Measurements from ENCODE around the gene SNTG2.
"Not testable (repeated sequence)": the region's sequence is repeated elsewhere in the genome, so short reads cannot be mapped to it uniquely, and the experiment has no call there.

Gene SNTG2

GRCh38 chr2:1101011-1101782 is 150.5 kb downstream of the SNTG2 start:
- Histone ChIP-seq H3K4me3 (ENCODE audit: low read length in 2 of 2) (no peak overlapping the region), H3K27ac (ENCODE audit: low read depth in 2 of 2, low read length in 2 of 2) (no peak overlapping the region), H3K36me3 (ENCODE audit: control insufficient read depth in 2 of 2, insufficient read depth in 2 of 2, low read length in 2 of 2) (no peaks in the 10 kb centered on the region), H3K27me3 (ENCODE audit: control insufficient read depth in 2 of 2, insufficient read depth in 2 of 2, low read length in 2 of 2) (no peaks in the 10 kb centered on the region), H3K9me3 (ENCODE audit: control insufficient read depth in 2 of 2, low read length in 2 of 2) (no peaks in the 10 kb centered on the region), H3K4me1 (ENCODE audit: control insufficient read depth in 2 of 2, insufficient read depth in 2 of 2, low read length in 2 of 2) (no peaks in the 10 kb centered on the region), H3K9ac (ENCODE audit: low read depth in 1 of 2, low read length in 2 of 2) (no peak overlapping the region)

GRCh38 chr2:1101982-1102590 is 151.4 kb downstream of the SNTG2 start:
- Histone ChIP-seq H3K27ac (ENCODE audit: low read depth in 2 of 2, low read length in 2 of 2) (no peak overlapping the region), H3K27me3 (ENCODE audit: control insufficient read depth in 2 of 2, insufficient read depth in 2 of 2, low read length in 2 of 2) (no peaks in the 10 kb centered on the region), H3K4me3 (ENCODE audit: low read length in 2 of 2) (no peak overlapping the region), H3K9me3 (ENCODE audit: control insufficient read depth in 2 of 2, low read length in 2 of 2) (no peaks in the 10 kb centered on the region), H3K36me3 (ENCODE audit: control insufficient read depth in 2 of 2, insufficient read depth in 2 of 2, low read length in 2 of 2) (no peaks in the 10 kb centered on the region), H3K9ac (ENCODE audit: low read depth in 1 of 2, low read length in 2 of 2) (no peak overlapping the region), H3K4me1 (ENCODE audit: control insufficient read depth in 2 of 2, insufficient read depth in 2 of 2, low read length in 2 of 2) (no peaks in the 10 kb centered on the region)

DNA sequence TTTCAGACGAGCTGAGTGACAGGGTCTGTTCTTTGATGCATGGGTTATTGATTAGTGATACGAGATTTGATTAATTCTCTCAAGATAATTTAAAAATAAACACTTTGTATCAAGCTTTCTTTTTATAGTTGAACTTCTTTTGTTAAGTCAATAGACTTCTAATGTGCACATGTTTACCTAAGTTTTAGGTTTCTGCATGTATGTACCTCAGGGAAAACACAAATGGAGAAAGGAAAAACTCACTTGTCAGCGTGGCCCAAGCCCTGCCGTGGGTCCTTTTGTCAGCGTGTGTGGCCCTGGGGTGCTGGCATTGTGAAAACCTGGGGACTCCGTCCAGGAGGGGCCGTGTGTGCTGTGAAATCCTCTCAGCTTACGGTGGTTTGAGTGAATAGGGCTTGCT is 153.7 kb downstream of the SNTG2 start:
- no peaks in the 10 kb centered on the region for H3K27me3 ChIP-seq (ENCODE audit: control insufficient read depth in 2 of 2, insufficient read depth in 2 of 2, low read length in 2 of 2)
- H3K36me3 ChIP-seq (ENCODE audit: control insufficient read depth in 2 of 2, insufficient read depth in 2 of 2, low read length in 2 of 2): no peaks in the 10 kb centered on the region
- H3K4me1 ChIP-seq (ENCODE audit: control insufficient read depth in 2 of 2, insufficient read depth in 2 of 2, low read length in 2 of 2): no peaks in the 10 kb centered on the region
- H3K9ac ChIP-seq (ENCODE audit: low read depth in 1 of 2, low read length in 2 of 2): no peak overlapping the region
- H3K9me3 ChIP-seq (ENCODE audit: control insufficient read depth in 2 of 2, low read length in 2 of 2): no peaks in the 10 kb centered on the region
- H3K27ac ChIP-seq (ENCODE audit: low read depth in 2 of 2, low read length in 2 of 2): no peak overlapping the region
- no peak overlapping the region for H3K4me3 ChIP-seq (ENCODE audit: low read length in 2 of 2)

- not testable (repeated sequence) for H3K4me1 ChIP-seq (ENCODE audit: control insufficient read depth in 2 of 2, insufficient read depth in 2 of 2, low read length in 2 of 2)
Measured at GRCh38 chr2:1106344-1106743, 155.7 kb downstream of the SNTG2 start.

DNA sequence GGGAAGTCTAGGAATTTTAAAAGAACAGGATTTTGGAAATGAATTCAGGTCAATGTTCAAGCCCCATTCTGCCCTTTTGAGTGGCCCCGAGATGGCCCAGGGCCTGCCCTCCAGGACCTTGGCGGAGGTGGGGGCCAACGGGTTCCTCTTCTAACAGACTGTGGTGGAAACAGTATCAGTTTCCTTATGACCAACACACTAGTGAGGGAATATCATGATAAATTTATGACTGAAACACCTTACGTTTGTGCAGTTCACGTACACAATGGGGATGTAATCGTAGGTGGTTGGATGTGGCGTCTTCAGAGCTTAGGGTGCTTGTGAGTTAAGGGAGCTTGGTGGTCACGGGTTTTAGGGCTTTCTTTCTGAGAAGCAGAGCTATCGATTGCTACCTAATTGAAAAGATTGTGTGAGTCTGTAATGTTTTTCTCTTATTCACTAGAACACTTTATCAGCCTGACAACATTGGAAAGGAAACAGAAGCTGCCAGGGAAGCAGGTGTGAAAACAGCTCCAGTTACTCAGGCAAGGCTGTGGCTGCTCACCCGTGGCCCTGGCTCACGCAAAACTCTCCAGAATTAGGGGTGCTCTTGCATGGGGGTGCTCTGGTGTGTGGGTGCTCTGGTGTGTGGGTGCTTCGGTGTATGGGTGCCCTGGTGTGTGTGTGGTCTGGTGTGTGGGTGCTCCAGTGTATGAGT is 165.3 kb downstream of the SNTG2 start:
- no peaks in the 10 kb centered on the region for H3K36me3 ChIP-seq (ENCODE audit: control insufficient read depth in 2 of 2, insufficient read depth in 2 of 2, low read length in 2 of 2)

More at GRCh38 chr2:1106344-1106743, 155.7 kb downstream of the SNTG2 start:
- not testable (repeated sequence) for H3K4me3 ChIP-seq (ENCODE audit: low read length in 2 of 2); H3K27me3 ChIP-seq (ENCODE audit: control insufficient read depth in 2 of 2, insufficient read depth in 2 of 2, low read length in 2 of 2); H3K27ac ChIP-seq (ENCODE audit: low read depth in 2 of 2, low read length in 2 of 2); H3K9ac ChIP-seq (ENCODE audit: low read depth in 1 of 2, low read length in 2 of 2); H3K9me3 ChIP-seq (ENCODE audit: control insufficient read depth in 2 of 2, low read length in 2 of 2); H3K36me3 ChIP-seq (ENCODE audit: control insufficient read depth in 2 of 2, insufficient read depth in 2 of 2, low read length in 2 of 2)

GRCh38 chr2:1117569-1117968 is 166.9 kb downstream of the SNTG2 start:
- Histone ChIP-seq H3K27me3 (ENCODE audit: control insufficient read depth in 2 of 2, insufficient read depth in 2 of 2, low read length in 2 of 2) (no peaks in the 10 kb centered on the region), H3K36me3 (ENCODE audit: control insufficient read depth in 2 of 2, insufficient read depth in 2 of 2, low read length in 2 of 2) (no peaks in the 10 kb centered on the region), H3K4me3 (ENCODE audit: low read length in 2 of 2) (no peak overlapping the region), H3K4me1 (ENCODE audit: control insufficient read depth in 2 of 2, insufficient read depth in 2 of 2, low read length in 2 of 2) (no peaks in the 10 kb centered on the region), H3K27ac (ENCODE audit: low read depth in 2 of 2, low read length in 2 of 2) (no peak overlapping the region), H3K9me3 (ENCODE audit: control insufficient read depth in 2 of 2, low read length in 2 of 2) (no peaks in the 10 kb centered on the region), H3K9ac (ENCODE audit: low read depth in 1 of 2, low read length in 2 of 2) (no peak overlapping the region)

More for the DNA sequence above, 165.3 kb downstream of the SNTG2 start:
- H3K4me3 ChIP-seq (ENCODE audit: low read length in 2 of 2): no peak overlapping the region
- no peaks in the 10 kb centered on the region for H3K4me1 ChIP-seq (ENCODE audit: control insufficient read depth in 2 of 2, insufficient read depth in 2 of 2, low read length in 2 of 2)
- H3K9me3 ChIP-seq (ENCODE audit: control insufficient read depth in 2 of 2, low read length in 2 of 2): no peaks in the 10 kb centered on the region
- no peak overlapping the region for H3K27ac ChIP-seq (ENCODE audit: low read depth in 2 of 2, low read length in 2 of 2)
- H3K27me3 ChIP-seq (ENCODE audit: control insufficient read depth in 2 of 2, insufficient read depth in 2 of 2, low read length in 2 of 2): no peaks in the 10 kb centered on the region
- no peak overlapping the region for H3K9ac ChIP-seq (ENCODE audit: low read depth in 1 of 2, low read length in 2 of 2)

- no peaks in the 10 kb centered on the region for H3K27me3 ChIP-seq (ENCODE audit: control insufficient read depth in 2 of 2, insufficient read depth in 2 of 2, low read length in 2 of 2)
Measured at GRCh38 chr2:1125217-1125616, 174.6 kb downstream of the SNTG2 start.

DNA sequence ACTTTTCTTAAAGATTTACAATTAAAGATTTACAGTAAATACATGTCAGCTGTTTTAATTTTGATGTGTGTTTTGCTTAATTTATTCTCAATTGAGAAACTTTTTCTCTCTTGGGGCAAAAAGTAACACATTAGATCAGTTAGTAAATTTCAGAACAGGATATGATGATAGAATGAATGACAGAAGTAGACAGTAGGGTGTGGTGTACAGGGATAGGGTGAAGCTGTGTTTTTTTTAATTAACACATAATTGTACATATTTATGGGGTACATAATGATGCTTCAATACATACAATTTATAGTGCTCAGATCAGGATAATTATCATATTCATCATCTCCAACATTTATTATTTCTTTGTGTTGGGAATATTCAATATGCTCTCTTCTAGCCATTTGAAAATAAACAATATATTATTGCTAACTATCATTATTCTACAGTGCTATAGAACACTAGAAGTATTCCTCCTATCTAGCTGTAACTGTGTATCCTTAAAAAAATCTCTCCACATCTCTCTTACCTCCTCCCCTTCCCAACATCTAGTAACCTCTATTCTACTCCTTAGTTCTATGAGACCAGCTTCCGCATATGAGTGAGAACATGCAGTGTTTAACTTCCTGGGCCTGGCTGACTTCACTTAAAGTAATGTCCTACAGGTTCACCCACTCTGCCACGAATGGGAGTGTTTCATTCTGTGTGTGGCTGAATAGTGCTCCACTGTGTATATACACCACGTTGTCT is 175.2 kb downstream of the SNTG2 start:
- Histone ChIP-seq H3K9me3 (ENCODE audit: control insufficient read depth in 2 of 2, low read length in 2 of 2) (no peaks in the 10 kb centered on the region), H3K9ac (ENCODE audit: low read depth in 1 of 2, low read length in 2 of 2) (no peak overlapping the region), H3K36me3 (ENCODE audit: control insufficient read depth in 2 of 2, insufficient read depth in 2 of 2, low read length in 2 of 2) (no peaks in the 10 kb centered on the region), H3K4me3 (ENCODE audit: low read length in 2 of 2) (no peak overlapping the region), H3K27ac (ENCODE audit: low read depth in 2 of 2, low read length in 2 of 2) (no peak overlapping the region), H3K4me1 (ENCODE audit: control insufficient read depth in 2 of 2, insufficient read depth in 2 of 2, low read length in 2 of 2) (no peaks in the 10 kb centered on the region), H3K27me3 (ENCODE audit: control insufficient read depth in 2 of 2, insufficient read depth in 2 of 2, low read length in 2 of 2) (no peaks in the 10 kb centered on the region)

More at GRCh38 chr2:1125217-1125616, 174.6 kb downstream of the SNTG2 start:
- Histone ChIP-seq H3K9me3 (ENCODE audit: control insufficient read depth in 2 of 2, low read length in 2 of 2) (no peaks in the 10 kb centered on the region), H3K36me3 (ENCODE audit: control insufficient read depth in 2 of 2, insufficient read depth in 2 of 2, low read length in 2 of 2) (no peaks in the 10 kb centered on the region), H3K4me1 (ENCODE audit: control insufficient read depth in 2 of 2, insufficient read depth in 2 of 2, low read length in 2 of 2) (no peaks in the 10 kb centered on the region), H3K27ac (ENCODE audit: low read depth in 2 of 2, low read length in 2 of 2) (no peak overlapping the region), H3K9ac (ENCODE audit: low read depth in 1 of 2, low read length in 2 of 2) (no peak overlapping the region), H3K4me3 (ENCODE audit: low read length in 2 of 2) (no peak overlapping the region)

- H3K27me3 ChIP-seq (ENCODE audit: control insufficient read depth in 2 of 2, insufficient read depth in 2 of 2, low read length in 2 of 2): no peaks in the 10 kb centered on the region
- H3K36me3 ChIP-seq (ENCODE audit: control insufficient read depth in 2 of 2, insufficient read depth in 2 of 2, low read length in 2 of 2): no peaks in the 10 kb centered on the region
- no peak overlapping the region for H3K27ac ChIP-seq (ENCODE audit: low read depth in 2 of 2, low read length in 2 of 2)
- no peaks in the 10 kb centered on the region for H3K9me3 ChIP-seq (ENCODE audit: control insufficient read depth in 2 of 2, low read length in 2 of 2)
- H3K4me1 ChIP-seq (ENCODE audit: control insufficient read depth in 2 of 2, insufficient read depth in 2 of 2, low read length in 2 of 2): no peaks in the 10 kb centered on the region
- H3K4me3 ChIP-seq (ENCODE audit: low read length in 2 of 2): no peak overlapping the region
- H3K9ac ChIP-seq (ENCODE audit: low read depth in 1 of 2, low read length in 2 of 2): no peak overlapping the region
Measured at GRCh38 chr2:1129982-1130381, 179.3 kb downstream of the SNTG2 start.

- H3K4me1 ChIP-seq (ENCODE audit: control insufficient read depth in 2 of 2, insufficient read depth in 2 of 2, low read length in 2 of 2): no peaks in the 10 kb centered on the region
- H3K4me3 ChIP-seq (ENCODE audit: low read length in 2 of 2): no peak overlapping the region
- no peak overlapping the region for H3K27ac ChIP-seq (ENCODE audit: low read depth in 2 of 2, low read length in 2 of 2)
- no peaks in the 10 kb centered on the region for H3K36me3 ChIP-seq (ENCODE audit: control insufficient read depth in 2 of 2, insufficient read depth in 2 of 2, low read length in 2 of 2)
- no peak overlapping the region for H3K9ac ChIP-seq (ENCODE audit: low read depth in 1 of 2, low read length in 2 of 2)
- H3K27me3 ChIP-seq (ENCODE audit: control insufficient read depth in 2 of 2, insufficient read depth in 2 of 2, low read length in 2 of 2): no peaks in the 10 kb centered on the region
- no peaks in the 10 kb centered on the region for H3K9me3 ChIP-seq (ENCODE audit: control insufficient read depth in 2 of 2, low read length in 2 of 2)
Measured at GRCh38 chr2:1130922-1131321, 180.3 kb downstream of the SNTG2 start.
